LHCN-M2 (cell line): Measurements from ENCODE around the gene ANO4. TPM values are rescaled to one million over a fixed set of nuclear protein-coding genes. Genes with fewer than 3 reads are reported as not detected.

ENCODE experiments used
- DNase-seq: peaks from one replicate; pipeline ENCODE4 v3.0.0-alpha.2; 2012; ENCODE audit warnings: low read depth
- total RNA-seq: library from RNA; depleted of rRNA; stranded (reverse); fragments of >200 nt; gene quantifications from 2 replicates; pipeline ENCODE4 v1.2.3, GENCODE V29; 2014

ANO4 gene
- total RNA-seq, 1 experiment from 2014 or later, result 8.3 TPM

- no peak for DNase-seq
Observed at GRCh38 chr12:100942984-100943749, 148.6 kb downstream of the ANO4 start.

- no peak for DNase-seq
Observed at GRCh38 chr12:100951756-100952155, 157.2 kb downstream of the ANO4 start.

DNA sequence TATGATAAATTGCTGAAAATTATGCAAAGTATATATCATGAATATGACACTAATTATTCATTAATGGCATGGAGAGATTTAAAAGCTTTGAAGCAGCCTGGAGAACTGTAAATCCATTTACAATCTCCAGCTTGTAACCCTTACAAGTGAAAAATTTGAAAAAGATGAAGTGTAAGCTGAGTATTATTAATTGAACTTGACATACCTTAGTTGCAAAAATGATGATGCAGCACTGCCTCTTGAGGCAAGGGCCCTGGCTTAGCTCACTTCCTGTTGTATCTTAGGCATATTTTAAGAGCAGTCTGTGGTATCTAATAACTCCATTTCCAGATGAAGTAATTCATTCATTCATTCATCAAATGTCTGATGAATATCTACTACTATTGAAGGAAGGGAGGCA lies 158.6 kb downstream of the ANO4 start:
- DNase-seq, result no peak

GRCh38 chr12:100953677-100954076 lies 159.1 kb downstream of the ANO4 start:
- DNase-seq, result no peak

- no peak for DNase-seq
Observed at GRCh38 chr12:100954118-100954517, 159.5 kb downstream of the ANO4 start.

DNA sequence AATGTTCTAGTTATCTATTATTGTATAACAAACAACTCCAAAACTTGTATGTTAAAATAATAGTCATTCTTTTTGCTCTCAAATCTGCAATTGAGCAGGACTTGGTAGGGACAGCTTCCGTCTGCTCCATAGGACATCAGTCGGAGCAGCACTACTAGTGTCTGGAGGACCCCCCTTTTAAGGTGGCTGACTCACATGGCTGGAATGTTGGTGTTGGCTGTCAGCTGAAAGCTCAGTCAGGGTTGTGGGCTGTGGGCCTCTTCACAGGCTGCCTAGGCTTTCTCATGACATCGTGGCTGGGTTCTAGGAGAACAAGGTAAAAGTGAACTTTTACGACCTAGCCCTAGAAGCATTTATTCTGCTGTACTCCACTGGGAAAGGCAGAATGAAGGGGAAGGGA lies 160.6 kb downstream of the ANO4 start:
- DNase-seq, result peak; percentile 62

DNA sequence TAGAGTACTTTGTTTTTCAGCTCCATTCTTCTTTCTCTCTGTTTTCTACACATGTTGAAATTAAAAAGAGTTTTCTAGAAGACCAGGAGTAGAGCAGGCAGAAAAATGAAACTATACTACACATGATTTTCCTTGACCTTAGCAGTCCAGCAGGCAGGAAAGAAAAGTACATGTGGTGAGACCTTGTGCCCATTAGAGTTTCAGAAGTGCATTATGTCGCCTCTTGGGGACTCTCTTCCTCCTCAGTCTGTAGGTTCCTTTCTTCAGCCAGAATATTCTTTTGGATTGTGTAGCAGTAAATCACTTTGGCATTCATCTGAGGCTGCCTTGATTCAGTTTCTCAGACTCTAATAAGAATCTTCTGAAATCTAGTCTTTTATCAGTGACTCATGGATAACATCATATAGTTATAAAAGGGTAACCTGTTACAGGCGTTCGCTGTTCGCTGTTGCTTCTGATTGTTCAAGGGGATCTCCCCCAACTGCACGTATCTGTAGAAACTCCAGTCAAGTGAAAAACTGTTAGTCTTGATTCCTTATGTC lies 161.8 kb downstream of the ANO4 start:
- DNase-seq, result no peak

DNA sequence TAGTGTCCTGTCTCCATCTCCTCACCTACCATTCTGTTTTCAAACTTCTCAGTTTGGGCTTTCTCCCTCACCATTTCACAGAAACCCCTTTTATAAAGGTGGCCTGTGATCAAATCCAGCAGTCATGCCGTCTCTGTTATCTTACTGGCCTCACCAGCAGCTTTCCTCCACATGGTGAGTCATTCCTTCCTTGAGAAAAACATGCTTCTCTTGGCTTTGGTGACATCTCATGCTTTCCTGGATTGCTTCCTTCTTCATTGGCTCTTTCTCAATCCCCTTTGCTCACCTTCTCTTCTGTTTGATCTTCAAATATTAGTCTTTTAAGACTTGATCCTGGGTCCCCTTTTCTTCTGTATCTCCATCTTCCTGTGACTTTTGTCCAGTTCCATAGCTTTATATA lies 164.9 kb downstream of the ANO4 start:
- peak; percentile 36 for DNase-seq

DNA sequence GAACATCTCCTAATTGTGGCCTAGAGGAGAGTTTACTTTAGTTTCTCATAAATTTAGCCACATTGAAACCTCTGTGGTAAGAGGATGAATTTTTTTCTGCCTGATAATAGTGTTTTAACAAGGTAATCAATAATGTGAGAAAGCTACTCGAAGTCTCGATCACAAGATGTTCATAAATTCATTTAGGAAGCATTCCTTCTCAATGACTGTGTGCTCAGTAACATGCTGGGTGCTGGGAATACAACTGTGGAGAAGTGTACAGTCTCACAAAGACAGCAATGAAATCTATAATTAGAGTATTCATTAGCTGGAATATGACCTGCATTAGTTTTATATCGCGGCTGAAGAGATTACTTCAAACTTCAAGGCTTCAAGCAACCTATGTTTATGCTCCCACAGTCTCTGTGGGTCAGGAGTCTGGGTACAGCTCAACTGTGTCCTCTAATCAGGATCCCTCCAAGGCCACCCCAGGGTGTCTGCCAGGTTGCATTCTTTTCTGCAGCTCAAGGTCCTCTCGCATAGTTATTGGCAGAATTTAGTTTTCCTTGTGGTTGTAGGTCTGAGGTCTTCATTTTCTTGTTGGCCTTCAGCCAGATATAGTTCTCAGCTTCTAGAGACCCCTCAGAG lies 167.6 kb downstream of the ANO4 start:
- DNase-seq, result no peak

GRCh38 chr12:100963381-100963780 lies 168.8 kb downstream of the ANO4 start:
- peak; percentile 76 for DNase-seq

DNA sequence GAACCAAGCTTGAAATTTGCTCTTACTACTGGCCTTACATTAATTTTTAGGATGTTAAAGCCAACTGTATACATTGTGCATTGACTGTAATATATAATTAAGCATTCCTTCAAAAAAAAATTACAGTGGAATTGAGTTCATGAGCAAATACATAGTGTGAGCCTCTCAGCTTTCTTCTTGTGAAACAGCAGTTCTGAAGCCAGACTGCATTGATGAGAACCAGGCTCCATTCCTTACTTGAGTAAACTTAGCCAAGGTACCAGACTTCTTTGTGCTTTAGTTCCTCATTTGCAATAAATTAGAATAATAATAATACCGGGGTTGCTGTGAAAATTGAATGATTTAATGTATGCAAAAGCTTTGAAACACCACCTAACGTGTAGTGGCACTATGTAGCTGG lies 169.5 kb downstream of the ANO4 start:
- no peak for DNase-seq

DNA sequence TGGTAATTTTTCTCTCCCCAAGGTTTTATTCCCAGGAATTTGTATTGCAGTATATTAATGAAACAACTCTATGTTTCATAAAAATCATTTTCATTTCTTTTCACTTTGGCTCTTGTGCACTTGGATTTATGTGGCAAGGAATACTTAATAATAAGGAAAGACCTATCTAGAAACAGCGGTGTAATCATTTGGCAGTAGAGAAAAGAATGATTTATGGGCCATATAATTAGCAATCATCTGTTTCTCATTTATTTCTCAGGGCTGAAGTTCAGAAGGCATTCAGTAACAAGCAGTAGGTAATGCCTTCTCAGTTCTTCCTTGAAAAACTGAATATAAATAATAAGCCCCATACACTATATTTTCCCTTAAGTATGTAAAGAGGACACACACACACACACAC lies 172.6 kb downstream of the ANO4 start:
- no peak for DNase-seq

- DNase-seq, result no peak
Observed at GRCh38 chr12:100970894-100971293, 176.3 kb downstream of the ANO4 start.

- DNase-seq, result no peak
Observed at GRCh38 chr12:100972121-100972520, 177.5 kb downstream of the ANO4 start.

DNA sequence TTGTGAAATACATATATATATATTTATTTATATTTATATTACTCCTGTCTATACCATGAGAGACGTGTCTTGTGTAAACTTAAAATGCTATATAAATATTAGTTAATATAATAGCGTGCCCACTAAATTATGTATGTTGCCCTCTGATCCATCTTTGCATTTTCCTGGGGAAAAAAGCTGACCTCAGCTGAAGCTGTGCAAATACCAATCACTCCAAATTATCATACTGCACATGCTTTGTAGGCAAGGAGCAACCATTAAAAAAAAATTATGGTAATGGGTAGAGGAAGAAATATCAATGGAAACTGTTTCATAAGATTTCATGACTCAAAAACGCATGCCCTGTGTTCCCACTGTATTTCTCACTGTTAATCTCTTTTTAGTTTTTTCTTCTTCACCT lies 179.8 kb downstream of the ANO4 start:
- DNase-seq, result no peak

DNA sequence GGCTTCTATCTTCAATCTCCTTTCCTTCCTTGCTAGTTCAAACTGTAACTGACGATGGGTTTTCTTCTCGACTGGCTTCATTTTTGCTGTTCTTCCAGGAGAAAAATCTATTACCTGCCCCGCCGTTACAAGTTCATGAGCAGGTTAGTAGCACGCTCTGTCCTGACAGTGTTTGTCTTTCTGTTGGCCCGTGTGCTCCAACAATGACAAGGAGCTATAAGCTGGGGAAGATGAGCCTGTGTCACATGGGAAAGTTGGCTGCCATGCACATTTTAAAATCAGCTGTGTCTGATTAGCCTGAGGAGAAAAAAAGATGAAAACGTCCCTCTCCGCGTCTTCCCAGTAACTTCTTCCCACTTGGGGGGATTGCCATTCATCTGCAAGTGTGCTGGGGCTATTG lies 180.2 kb downstream of the ANO4 start:
- no peak for DNase-seq

DNA sequence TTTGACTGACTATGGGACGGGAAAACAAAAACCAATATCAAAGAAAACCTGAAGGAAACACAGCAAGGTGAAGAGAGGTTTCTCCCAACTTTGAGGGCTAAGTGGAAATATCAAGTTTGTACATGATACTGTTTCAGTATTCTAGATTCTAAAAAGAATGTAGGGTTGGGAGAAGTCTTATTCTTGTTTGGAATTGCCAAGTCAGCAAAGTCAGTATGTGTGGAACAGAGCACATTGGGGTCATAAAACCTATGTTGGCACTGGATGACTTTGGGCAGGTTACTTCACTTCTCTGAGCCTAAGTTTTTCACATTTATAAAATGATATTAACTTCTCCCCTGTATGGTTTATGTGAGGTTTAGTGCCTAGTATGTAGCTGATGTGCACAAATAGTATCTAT lies 182.2 kb downstream of the ANO4 start:
- DNase-seq, result no peak

DNA sequence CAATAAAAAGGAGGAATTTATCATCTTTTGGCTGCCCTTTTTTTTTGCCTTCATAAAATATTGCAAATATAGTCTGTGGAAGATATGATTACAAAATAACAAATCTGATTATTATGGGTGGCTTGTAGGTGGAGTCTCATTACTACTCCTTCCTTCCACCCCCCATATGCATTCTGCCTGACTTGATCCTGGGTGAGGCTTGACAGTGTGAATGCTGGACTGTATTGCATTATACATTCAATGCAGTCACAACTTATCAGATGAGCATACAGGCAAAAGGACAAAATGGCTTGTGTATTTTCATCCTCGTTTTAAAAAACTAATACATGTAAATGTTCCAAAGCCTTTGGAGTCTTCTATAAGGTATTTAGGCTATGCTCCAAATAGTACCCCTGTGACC lies 186.3 kb downstream of the ANO4 start:
- DNase-seq, result no peak

GRCh38 chr12:100982511-100983183 lies 188.1 kb downstream of the ANO4 start:
- DNase-seq, result no peak

- DNase-seq, result no peak
Observed at GRCh38 chr12:100984796-100985195, 190.2 kb downstream of the ANO4 start.

GRCh38 chr12:100986595-100987547 lies 192.3 kb downstream of the ANO4 start:
- peak; percentile 29 for DNase-seq
